ENCODE data around the gene SCMH1. TPM values are rescaled to one million over a fixed set of nuclear protein-coding genes. Genes with fewer than 3 reads are reported as not detected.

Gene SCMH1
- total and polyA plus RNA-seq, 2 experiments from 2014 or later: 126 to 147 TPM

DNA sequence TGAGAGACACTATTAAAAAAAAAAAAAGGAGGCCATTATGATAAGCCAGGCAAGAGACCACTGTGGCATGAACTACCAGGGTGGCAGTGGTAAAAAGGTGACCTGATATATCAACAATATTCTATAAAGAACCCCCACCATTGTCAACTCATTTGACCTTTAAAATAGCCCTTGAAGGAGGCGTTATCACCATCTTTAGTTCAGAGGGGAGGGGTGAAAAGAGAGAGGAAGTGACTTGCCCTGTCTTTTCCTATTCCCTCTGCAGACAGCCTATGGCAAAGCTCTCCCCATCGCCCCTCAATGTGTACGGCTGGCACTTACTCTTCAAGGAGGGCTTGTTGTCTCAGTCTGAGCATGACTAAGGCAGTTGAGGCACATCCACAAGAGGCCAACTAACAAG, 208.8 kb downstream of the SCMH1 start:
- TF ChIP-seq, protein P1, sequence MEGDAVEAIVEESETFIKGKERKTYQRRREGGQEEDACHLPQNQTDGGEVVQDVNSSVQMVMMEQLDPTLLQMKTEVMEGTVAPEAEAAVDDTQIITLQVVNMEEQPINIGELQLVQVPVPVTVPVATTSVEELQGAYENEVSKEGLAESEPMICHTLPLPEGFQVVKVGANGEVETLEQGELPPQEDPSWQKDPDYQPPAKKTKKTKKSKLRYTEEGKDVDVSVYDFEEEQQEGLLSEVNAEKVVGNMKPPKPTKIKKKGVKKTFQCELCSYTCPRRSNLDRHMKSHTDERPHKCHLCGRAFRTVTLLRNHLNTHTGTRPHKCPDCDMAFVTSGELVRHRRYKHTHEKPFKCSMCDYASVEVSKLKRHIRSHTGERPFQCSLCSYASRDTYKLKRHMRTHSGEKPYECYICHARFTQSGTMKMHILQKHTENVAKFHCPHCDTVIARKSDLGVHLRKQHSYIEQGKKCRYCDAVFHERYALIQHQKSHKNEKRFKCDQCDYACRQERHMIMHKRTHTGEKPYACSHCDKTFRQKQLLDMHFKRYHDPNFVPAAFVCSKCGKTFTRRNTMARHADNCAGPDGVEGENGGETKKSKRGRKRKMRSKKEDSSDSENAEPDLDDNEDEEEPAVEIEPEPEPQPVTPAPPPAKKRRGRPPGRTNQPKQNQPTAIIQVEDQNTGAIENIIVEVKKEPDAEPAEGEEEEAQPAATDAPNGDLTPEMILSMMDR (IDR thresholded peaks at IDR 0.05; ENCODE audit: low read depth, low read length): no peak
- no peaks in the 10 kb centered on the region for H3K27me3 ChIP-seq
- H3K36me3 ChIP-seq: peaks cover 74% of the 10 kb centered on the region
- DNase-seq (ENCODE audit: low read depth in 1 of 2, low spot score in 1 of 2): no peak
- no peak overlapping the region for H3K27ac ChIP-seq
- H3K4me1 ChIP-seq (ENCODE audit: low read depth): no peaks in the 10 kb centered on the region
- H3K9me3 ChIP-seq (ENCODE audit: low read depth): no peaks in the 10 kb centered on the region
- H3K4me3 ChIP-seq: no peak overlapping the region

GRCh38 chr1:41032147-41032546, 210.0 kb downstream of the SCMH1 start:
- DNase-seq (ENCODE audit: low read depth in 1 of 2, low spot score in 1 of 2): no peak
- Histone ChIP-seq H3K27ac (no peak overlapping the region), H3K27me3 (no peaks in the 10 kb centered on the region), H3K36me3 (peaks cover 74% of the 10 kb centered on the region), H3K4me3 (no peak overlapping the region), H3K4me1 (ENCODE audit: low read depth) (no peaks in the 10 kb centered on the region), H3K9me3 (ENCODE audit: low read depth) (no peaks in the 10 kb centered on the region)
- TF ChIP-seq, protein P1 (IDR thresholded peaks at IDR 0.05; ENCODE audit: low read depth, low read length): no peak

DNA sequence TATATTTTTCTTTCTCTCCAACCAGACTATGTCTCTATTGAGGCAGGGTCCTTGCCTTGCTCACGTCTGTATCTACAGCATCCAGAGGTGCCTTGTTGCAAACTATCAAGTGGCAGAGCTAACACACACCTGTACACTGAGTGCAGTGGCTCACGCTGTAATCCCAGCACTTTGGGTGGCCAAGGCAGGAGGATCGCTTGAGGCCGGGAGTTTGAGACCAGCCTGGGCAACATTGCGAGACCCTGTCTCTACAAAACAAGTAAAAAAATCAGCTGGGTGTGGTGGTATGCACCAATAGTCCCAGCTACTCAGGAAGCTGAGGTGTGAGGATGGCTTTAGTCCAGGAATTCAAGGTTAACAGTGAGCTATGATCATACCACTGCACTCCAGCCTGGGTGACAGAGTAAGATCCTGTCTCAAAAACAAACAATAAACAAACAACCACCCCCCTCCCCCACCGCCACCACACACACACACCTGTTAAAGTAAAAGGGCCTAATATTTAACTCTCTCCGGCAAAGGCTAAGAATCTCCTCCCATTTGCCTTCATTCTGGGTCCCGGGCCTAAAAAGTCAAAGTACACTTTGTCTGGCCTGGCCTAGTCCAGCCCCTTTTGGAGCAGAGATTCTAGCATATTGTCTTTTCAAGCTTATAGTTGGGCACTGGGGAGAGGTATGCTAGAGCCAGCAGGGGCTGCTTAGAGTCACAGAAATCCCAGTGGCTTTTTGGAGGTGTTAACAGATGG, 211.1 kb downstream of the SCMH1 start:
- no peaks in the 10 kb centered on the region for H3K27me3 ChIP-seq
- H3K4me1 ChIP-seq (ENCODE audit: low read depth): no peaks in the 10 kb centered on the region
- H3K9me3 ChIP-seq (ENCODE audit: low read depth): no peaks in the 10 kb centered on the region
- DNase-seq (ENCODE audit: low read depth in 1 of 2, low spot score in 1 of 2): no peak
- H3K4me3 ChIP-seq: no peak overlapping the region
- TF ChIP-seq, protein P1 (IDR thresholded peaks at IDR 0.05; ENCODE audit: low read depth, low read length): no peak
- H3K36me3 ChIP-seq: peaks cover 63% of the 10 kb centered on the region
- H3K27ac ChIP-seq: no peak overlapping the region

DNA sequence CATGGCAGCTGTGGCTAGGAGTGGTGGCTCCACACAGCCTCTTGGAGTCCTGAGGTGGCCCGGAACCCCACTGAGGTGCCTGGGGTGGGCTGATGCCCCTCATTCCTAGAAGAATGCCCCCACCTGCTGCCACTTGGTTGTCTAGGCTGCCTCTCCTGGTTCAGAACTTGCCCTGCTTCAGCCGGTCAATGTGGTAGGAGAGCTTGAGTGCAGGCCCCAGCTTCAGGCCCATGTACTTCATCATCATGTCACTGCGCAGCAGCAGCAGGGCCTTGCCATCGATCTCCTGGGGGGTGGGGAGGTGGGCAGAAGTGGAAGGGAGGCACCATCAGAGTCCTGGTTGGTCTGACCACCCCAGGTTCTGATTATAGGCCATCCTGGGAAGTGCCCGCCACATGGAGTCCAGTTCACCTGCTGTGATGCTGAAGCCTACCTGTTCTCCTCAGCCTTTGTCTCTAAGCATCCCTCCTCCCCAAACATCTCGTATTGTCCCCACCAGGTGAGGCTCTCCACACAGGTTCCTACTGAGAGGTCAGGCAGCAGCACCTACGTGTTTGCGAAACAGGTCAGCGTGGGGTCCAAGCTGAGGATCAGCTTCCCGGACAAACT, 214.0 kb downstream of the SCMH1 start:
- no peaks in the 10 kb centered on the region for H3K9me3 ChIP-seq (ENCODE audit: low read depth)
- H3K27ac ChIP-seq: peak overlapping the region; percentile 25
- H3K4me1 ChIP-seq (ENCODE audit: low read depth): no peaks in the 10 kb centered on the region
- H3K27me3 ChIP-seq: no peaks in the 10 kb centered on the region
- TF ChIP-seq, protein P1 (IDR thresholded peaks at IDR 0.05; ENCODE audit: low read depth, low read length): no peak
- no peak for DNase-seq (ENCODE audit: low read depth in 1 of 2, low spot score in 1 of 2)
- H3K36me3 ChIP-seq: peaks cover 44% of the 10 kb centered on the region
- H3K4me3 ChIP-seq: no peak overlapping the region

DNA sequence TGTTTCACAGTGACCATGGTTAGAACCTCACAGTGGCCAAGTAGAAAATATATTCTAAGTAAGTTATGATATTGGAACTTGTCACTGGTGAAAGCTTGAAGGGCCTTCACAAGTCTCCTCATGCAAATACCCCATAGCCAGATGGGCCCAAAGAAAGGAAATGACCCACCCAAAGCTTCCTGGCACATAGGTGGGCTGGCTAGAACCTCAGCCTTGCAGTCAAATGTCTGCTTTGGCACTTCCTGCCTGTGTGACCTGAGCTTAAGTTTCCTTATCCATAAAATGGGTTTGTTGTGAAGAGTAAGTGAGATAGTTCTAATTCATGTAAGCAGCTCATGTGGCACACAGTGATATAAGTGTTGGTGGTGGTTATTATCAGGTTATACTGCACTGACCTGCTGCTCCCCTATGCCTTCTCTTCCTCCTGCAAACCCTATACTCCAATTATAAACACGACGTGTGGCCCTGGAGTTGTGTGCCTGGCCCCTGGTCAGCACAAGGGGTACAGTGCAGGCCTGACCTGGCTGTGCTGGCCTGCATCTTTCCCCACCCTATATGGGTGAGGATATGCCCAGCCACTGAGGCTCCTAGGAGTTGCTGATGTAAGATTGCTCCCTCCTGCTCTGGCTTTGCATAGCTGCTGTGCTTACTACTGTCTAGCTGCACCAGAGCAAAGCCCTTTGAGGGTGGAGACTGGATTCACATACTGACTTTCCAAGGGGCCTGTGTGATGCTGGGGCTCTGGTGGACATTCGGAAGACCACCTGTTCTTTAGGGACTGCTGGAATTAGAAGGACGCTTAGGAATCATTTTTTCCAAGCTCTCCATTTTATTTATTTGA, 215.9 kb downstream of the SCMH1 start:
- TF ChIP-seq, protein P1 (IDR thresholded peaks at IDR 0.05; ENCODE audit: low read depth, low read length): no peak
- H3K36me3 ChIP-seq: peaks cover 38% of the 10 kb centered on the region
- no peaks in the 10 kb centered on the region for H3K9me3 ChIP-seq (ENCODE audit: low read depth)

More for the DNA sequence above, 215.9 kb downstream of the SCMH1 start:
- no peaks in the 10 kb centered on the region for H3K4me1 ChIP-seq (ENCODE audit: low read depth)
- DNase-seq (ENCODE audit: low read depth in 1 of 2, low spot score in 1 of 2): no peak
- no peak overlapping the region for H3K27ac ChIP-seq
- H3K27me3 ChIP-seq: no peaks in the 10 kb centered on the region
- H3K4me3 ChIP-seq: no peak overlapping the region
